ENCODE data around the gene ANO10. TPM values are rescaled to one million over a fixed set of nuclear protein-coding genes. Genes with fewer than 3 reads are reported as not detected.

ANO10 gene
- total and polyA plus RNA-seq, 2 donors (not counting 1 experiment from before 2014, with no cell fraction given), result 1.9 to 10.6 TPM

DNA sequence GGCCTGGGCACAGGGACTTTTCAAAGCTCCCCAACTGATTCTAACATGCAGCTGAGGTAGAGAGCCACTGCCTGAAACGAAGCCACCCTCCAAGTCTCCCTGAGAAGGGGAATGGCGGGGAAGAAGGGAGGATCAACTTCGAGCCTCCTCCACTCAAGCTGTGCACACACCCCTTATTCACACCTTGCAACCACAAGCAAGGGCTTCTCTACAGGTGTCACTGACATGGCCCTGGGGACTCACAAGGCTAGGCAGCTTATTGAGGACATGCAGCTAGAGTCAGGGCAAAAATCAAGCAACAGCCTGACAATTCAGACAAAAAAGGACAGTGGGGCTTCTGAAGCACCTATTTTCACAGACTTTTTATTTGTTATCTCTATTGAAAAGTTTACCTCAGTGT lies 250.3 kb downstream of the ANO10 start:
- no peaks in the 10 kb centered on the region for H4K20me1 ChIP-seq (ENCODE audit: control insufficient read depth, insufficient read depth, low read length, poor library complexity, severe bottlenecking)
- Mint-ChIP-seq H3K27me3 (no peaks in the 10 kb centered on the region), H3K4me3 (no peak overlapping the region), H3K27ac (no peak overlapping the region), H3K9me3 (ENCODE audit: insufficient read depth) (no peaks in the 10 kb centered on the region), H3K4me1 (no peaks in the 10 kb centered on the region)
- ChIA-PET CTCF (interaction anchor here (0.8 kb wide), 1 partner anchor 148 kb away, joined by 3 read pairs; no protein-coding TSS in a partner anchor), POLR2A (no interaction called here)
- no peak overlapping the region for H3K27ac ChIP-seq (ENCODE audit: low read length in 2 of 2)
- H3K4me3 ChIP-seq (ENCODE audit: control extremely low read depth in 1 of 5, extremely low read depth in 1 of 5, insufficient read depth in 1 of 5, low read depth in 2 of 5, low read length in 4 of 5), result no peak overlapping the region
- no peaks in the 10 kb centered on the region for H3K79me2 ChIP-seq (ENCODE audit: control insufficient read depth, insufficient read depth, low read length)
- no peak for ATAC-seq (ENCODE audit: low read depth)
- no peaks in the 10 kb centered on the region for H3K9me3 ChIP-seq (ENCODE audit: control extremely low read depth in 1 of 3, control insufficient read depth in 2 of 3, insufficient read depth in 1 of 3, low read length in 2 of 3)
- H3K4me1 ChIP-seq (ENCODE audit: control insufficient read depth in 2 of 2, insufficient read depth in 2 of 2, low read length in 2 of 2), result no peaks in the 10 kb centered on the region
- no peaks in the 10 kb centered on the region for H3K36me3 ChIP-seq (replicated peaks in 1 of 2; ENCODE audit: control extremely low read depth in 1 of 2, control insufficient read depth in 1 of 2, extremely low read depth in 1 of 2, insufficient read depth in 2 of 2, low read length in 1 of 2)
- no CpG with 5 or more reads among the region's 3 CpGs for WGBS (ENCODE audit: insufficient coverage)
- H3K27me3 ChIP-seq (replicated peaks in 1 of 4; ENCODE audit: control extremely low read depth in 1 of 4, control insufficient read depth in 3 of 4, insufficient read depth in 4 of 4, low read length in 3 of 4), result no peaks in the 10 kb centered on the region
- no peak for DNase-seq
- H3K9ac ChIP-seq (ENCODE audit: low read length), result no peak overlapping the region
- TF ChIP-seq, protein P1, sequence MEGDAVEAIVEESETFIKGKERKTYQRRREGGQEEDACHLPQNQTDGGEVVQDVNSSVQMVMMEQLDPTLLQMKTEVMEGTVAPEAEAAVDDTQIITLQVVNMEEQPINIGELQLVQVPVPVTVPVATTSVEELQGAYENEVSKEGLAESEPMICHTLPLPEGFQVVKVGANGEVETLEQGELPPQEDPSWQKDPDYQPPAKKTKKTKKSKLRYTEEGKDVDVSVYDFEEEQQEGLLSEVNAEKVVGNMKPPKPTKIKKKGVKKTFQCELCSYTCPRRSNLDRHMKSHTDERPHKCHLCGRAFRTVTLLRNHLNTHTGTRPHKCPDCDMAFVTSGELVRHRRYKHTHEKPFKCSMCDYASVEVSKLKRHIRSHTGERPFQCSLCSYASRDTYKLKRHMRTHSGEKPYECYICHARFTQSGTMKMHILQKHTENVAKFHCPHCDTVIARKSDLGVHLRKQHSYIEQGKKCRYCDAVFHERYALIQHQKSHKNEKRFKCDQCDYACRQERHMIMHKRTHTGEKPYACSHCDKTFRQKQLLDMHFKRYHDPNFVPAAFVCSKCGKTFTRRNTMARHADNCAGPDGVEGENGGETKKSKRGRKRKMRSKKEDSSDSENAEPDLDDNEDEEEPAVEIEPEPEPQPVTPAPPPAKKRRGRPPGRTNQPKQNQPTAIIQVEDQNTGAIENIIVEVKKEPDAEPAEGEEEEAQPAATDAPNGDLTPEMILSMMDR (IDR thresholded peaks at IDR 0.05), result no peak
- TF ChIP-seq EZH2 (IDR thresholded peaks at IDR 0.05; ENCODE audit: borderline replicate concordance, insufficient read depth, low read depth, low read length, poor library complexity, severe bottlenecking), result no peak
- no peak overlapping the region for H3K4me2 ChIP-seq (replicated peaks; ENCODE audit: low read depth, low read length, poor library complexity, severe bottlenecking)
- intact Hi-C loops (cut with micrococcal nuclease), result no loop called here
- no peak overlapping the region for H2AFZ ChIP-seq (ENCODE audit: insufficient read depth, low read depth, low read length, poor library complexity, severe bottlenecking)

DNA sequence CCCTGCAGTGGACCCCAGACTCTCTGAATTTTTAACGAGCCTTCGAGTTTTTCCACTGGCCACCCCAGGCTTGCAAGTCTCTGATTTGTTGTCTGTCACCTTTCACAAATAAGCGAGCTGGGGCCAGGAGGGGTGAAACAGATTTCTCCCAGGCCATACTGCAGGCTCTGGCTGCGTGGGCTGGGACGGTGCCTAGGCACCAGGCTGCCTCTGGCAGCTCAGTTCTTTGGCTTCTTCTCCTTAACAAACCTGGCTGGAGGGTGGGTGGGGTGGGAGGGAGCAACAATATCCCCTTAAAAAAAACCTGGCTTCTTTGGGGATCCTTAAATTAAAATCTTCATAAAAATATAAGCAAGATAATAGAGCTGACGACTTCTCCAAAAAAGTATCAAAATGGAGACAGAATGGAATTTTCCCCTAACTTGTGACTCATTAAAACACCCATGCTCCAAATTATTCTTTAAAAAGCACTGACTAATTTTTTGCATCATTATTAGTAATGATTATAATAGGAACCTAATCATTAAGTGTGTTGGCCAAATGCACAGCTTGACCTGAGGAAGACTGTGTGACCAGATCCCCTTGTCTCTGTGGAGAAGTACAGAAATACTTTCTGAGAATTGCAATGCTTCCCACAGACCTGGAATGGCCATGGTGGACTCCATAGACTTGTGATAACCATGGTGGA lies 251.4 kb downstream of the ANO10 start:
- Mint-ChIP-seq H3K27me3 (no peaks in the 10 kb centered on the region), H3K27ac (no peak overlapping the region), H3K9me3 (ENCODE audit: insufficient read depth) (no peaks in the 10 kb centered on the region), H3K4me1 (no peaks in the 10 kb centered on the region), H3K4me3 (no peak overlapping the region)
- 22% methylated on average over 3 of the region's 6 CpGs for WGBS (ENCODE audit: insufficient coverage)
- no peaks in the 10 kb centered on the region for H3K79me2 ChIP-seq (ENCODE audit: control insufficient read depth, insufficient read depth, low read length)
- no peaks in the 10 kb centered on the region for H3K9me3 ChIP-seq (ENCODE audit: control extremely low read depth in 1 of 3, control insufficient read depth in 2 of 3, insufficient read depth in 1 of 3, low read length in 2 of 3)
- H3K4me2 ChIP-seq (replicated peaks; ENCODE audit: low read depth, low read length, poor library complexity, severe bottlenecking), result no peak overlapping the region
- TF ChIP-seq, protein P1 (IDR thresholded peaks at IDR 0.05), result no peak
- TF ChIP-seq EZH2 (IDR thresholded peaks at IDR 0.05; ENCODE audit: borderline replicate concordance, insufficient read depth, low read depth, low read length, poor library complexity, severe bottlenecking), result no peak
- H3K36me3 ChIP-seq (replicated peaks in 1 of 2; ENCODE audit: control extremely low read depth in 1 of 2, control insufficient read depth in 1 of 2, extremely low read depth in 1 of 2, insufficient read depth in 2 of 2, low read length in 1 of 2), result no peaks in the 10 kb centered on the region
- no peak overlapping the region for H3K4me3 ChIP-seq (ENCODE audit: control extremely low read depth in 1 of 5, extremely low read depth in 1 of 5, insufficient read depth in 1 of 5, low read depth in 2 of 5, low read length in 4 of 5)
- H3K27me3 ChIP-seq (replicated peaks in 1 of 4; ENCODE audit: control extremely low read depth in 1 of 4, control insufficient read depth in 3 of 4, insufficient read depth in 4 of 4, low read length in 3 of 4), result no peaks in the 10 kb centered on the region
- intact Hi-C loops (cut with micrococcal nuclease), result no loop called here
- no peak overlapping the region for H3K27ac ChIP-seq (ENCODE audit: low read length in 2 of 2)
- H4K20me1 ChIP-seq (ENCODE audit: control insufficient read depth, insufficient read depth, low read length, poor library complexity, severe bottlenecking), result no peaks in the 10 kb centered on the region
- H2AFZ ChIP-seq (ENCODE audit: insufficient read depth, low read depth, low read length, poor library complexity, severe bottlenecking), result no peak overlapping the region
- ATAC-seq (ENCODE audit: low read depth), result no peak
- DNase-seq, result no peak
- ChIA-PET CTCF (no interaction called here), POLR2A (no interaction called here)
- no peaks in the 10 kb centered on the region for H3K4me1 ChIP-seq (ENCODE audit: control insufficient read depth in 2 of 2, insufficient read depth in 2 of 2, low read length in 2 of 2)
- H3K9ac ChIP-seq (ENCODE audit: low read length), result no peak overlapping the region

Measured in B cell (primary cell).